Adrenal gland (tissue), 5 donors: Measurements from ENCODE around the gene NR2F2.

ENCODE experiments used
- CTCF ChIP-seq, 6 experiments: fragments of 450-650 bp in 4 of 6; fragments of 200-600 bp in 2 of 6; sonication (generic) in 1 of 6; IDR thresholded peaks; 1 replicate in 5 of 6; 2 replicates in 1 of 6; pipeline versions ENCODE4 v1.5.1 to v1.8.0; 2016 to 2021; ENCODE audit warnings: antibody characterized with exemption in 6 of 6, mild to moderate bottlenecking in 2 of 6, moderate library complexity in 1 of 6
- POLR2A ChIP-seq, 2 donors: fragments of 450-650 bp; IDR thresholded peaks; one replicate each; pipeline ENCODE4 v1.6.1; 2017; ENCODE audit warnings: antibody characterized with exemption in 2 of 2, mild to moderate bottlenecking in 2 of 2, moderate library complexity in 1 of 2
- donor health status: DM: no; HTN: no; CAD: no.

GRCh38 chr15:96353416-96353929 lies 23.0 kb downstream of the NR2F2 start:
- TF ChIP-seq CTCF (IDR thresholded peaks at IDR 0.05) (no peak), POLR2A (IDR thresholded peaks at IDR 0.05) (no peak)
